DMS79 treated with DMSO at 0.1 percent for 48 hours (cell line): Measurements from ENCODE around the gene TKFC.

Experiments
- DNase-seq: peaks from one replicate; lab custom pipeline; 2025; lab: John Stamatoyannopoulos, UW

Gene TKFC

DNA sequence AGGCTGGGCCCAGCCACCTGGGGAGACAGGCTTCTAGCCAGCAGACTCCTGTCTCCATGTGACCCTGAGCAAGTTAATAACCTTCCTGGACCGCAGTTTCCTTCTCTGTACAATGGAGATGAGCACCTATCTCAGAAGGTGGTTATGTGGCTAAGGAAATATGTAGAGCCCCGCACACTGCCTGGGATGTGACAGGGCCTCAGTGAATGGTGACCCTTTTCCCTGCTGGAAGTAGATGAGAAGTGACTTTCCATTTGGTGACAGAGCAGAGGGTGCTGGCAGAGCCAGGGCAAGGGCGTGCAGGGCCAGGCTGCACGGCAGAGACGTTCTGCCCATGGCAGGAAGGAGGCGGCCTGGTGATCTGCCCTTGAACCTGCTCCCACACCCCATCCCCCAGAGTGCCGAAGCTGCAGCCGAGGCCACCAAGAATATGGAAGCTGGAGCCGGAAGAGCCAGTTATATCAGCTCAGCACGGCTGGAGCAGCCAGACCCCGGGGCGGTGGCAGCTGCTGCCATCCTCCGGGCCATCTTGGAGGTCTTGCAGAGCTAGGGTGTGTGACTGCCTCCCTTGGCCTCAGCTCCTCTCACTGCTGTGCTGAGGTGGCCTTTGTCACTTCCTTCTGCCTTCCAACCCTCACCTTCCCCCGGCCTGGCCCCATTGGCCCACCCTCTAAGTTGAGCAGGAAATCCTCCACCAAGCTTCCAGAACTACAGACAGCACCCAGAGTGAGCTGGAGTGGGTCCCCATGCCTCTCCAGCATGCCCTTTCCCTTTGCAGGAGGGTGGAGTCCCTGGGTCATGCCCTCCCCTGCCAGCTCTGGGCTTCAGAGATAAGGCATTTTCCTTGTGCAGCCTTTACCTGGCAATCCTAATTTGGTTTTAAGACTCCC lies 13.2 kb downstream of the TKFC start:
- DNase-seq: no peak

DNA sequence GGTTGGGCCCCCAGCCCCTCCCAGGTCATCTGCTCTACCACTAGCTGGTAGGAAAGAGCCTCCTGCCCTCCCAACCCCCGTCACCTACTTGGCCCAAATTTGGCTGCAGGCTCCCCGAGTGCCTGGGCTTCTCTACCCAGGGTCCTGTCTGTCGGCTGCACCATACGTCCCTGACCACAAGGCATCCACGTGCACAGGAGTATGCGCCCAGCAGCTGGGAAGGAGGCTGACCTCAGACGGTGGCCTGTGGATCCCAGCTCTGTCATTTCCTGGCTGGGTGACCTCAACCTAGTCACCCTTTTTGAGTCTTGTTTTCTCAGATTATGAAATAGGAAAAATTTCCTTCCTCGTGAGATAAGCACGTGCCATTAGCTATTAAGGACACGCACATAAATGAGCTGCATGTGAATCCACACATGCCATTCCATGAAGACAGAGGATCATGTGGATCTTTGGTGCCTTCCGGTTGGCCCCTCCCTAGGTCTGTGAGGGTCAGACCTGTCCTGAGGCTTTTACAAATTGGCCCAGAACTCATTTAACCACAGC lies 15.0 kb downstream of the TKFC start:
- no peak for DNase-seq

DNA sequence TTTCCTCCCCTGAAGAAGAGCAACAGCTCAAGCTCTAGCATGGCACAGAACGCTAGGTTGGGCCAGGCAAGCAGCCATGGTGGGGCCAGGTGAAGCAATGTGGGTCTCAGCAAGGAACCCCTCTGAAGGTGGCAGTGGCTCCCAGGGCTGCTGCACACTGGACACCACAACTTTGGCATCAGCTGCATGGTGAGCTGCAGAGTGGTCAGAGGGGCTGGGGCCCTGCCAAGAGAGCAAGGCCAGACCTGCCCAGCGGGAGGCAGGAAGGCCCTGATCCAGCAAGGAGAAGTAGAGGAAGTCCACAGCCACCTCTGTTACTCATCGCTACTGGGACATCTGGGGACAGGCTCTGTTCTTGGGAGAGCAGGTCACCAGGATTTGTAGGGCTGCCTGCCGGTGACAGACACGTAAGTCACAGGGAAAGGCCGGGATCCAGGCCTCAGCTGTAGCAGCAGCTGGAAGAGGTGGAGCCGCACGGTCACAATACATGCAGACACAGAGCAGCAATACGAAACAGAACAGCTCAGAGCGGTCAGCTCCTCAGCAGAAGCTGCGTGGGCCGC lies 16.2 kb downstream of the TKFC start:
- no peak for DNase-seq

DNA sequence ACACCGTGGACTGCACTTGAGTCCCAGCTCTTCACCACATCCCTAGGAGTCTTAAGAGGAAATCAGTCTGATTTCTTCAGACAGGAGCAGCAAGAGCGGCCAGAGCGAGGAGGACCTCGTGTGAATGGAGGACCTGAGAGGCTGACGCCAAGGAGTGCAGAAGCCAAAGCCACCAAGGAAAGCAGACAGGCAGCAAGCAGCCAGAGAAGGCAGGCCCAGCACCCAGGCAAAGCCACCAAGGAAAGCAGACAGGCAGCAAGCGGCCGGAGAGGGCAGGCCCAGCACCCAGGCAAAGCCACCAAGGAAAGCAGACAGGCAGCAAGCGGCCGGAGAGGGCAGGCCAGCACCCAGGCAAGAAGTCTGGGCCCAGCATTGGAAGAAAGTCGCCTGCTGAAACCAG lies 16.9 kb downstream of the TKFC start:
- DNase-seq: no peak

DNA sequence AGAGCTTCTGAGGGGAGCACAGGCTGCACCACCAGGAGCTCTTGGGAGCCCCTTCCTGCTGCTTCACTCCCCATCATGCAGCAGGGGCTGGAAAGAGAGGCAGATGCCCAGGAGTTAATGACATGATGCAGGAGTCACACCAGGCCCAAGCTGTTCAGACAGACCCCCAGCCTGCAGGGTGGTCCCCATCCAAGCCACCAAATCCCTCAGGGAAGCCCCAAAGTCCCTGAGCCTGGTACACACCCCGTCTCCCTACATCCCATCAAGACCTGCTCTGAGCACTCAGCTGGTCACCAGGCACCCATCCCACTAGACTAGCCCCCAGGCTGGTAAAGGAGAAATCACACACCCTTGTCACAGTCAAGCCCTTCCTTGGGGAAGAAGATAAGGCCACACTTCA lies 17.3 kb downstream of the TKFC start:
- no peak for DNase-seq

DNA sequence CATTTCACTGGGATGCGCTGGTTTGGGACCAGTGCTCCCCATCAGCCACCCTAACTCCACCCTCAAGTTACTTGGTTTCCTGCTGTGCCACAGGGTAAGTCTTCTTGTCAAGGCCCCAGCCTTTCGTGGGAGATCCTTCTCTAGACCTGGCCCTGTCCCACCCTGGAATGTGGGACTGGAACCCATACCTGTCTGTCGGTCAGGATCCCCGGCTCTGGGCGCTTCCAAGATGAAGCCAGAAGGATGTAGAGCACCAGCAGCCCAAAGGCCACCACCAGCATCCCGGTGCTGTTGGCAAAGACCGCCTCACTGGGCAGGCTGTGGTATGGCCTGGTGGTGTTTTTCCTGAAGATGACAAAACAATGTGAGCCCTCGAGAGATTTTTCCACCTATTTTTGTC lies 17.8 kb downstream of the TKFC start:
- DNase-seq: no peak

DNA sequence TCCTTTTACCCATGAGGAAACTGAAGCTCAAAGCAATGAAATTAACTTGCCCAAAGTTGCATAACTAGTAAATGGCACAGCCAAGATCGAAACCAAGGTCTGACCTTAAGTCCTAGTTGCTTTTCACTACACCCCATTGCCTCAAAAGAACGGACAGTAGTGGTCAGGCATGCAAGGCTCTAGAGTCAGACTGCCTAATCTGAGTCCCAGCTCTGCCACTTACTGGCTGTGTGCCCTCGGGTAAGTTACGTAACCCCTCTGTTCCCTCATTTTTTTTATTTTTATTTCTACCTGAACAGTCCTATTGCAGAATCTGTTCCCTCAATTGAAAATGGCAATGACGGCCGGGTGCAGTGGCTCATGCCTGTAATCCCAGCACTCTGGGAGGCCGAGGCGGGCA lies 19.0 kb downstream of the TKFC start:
- no peak for DNase-seq

DNA sequence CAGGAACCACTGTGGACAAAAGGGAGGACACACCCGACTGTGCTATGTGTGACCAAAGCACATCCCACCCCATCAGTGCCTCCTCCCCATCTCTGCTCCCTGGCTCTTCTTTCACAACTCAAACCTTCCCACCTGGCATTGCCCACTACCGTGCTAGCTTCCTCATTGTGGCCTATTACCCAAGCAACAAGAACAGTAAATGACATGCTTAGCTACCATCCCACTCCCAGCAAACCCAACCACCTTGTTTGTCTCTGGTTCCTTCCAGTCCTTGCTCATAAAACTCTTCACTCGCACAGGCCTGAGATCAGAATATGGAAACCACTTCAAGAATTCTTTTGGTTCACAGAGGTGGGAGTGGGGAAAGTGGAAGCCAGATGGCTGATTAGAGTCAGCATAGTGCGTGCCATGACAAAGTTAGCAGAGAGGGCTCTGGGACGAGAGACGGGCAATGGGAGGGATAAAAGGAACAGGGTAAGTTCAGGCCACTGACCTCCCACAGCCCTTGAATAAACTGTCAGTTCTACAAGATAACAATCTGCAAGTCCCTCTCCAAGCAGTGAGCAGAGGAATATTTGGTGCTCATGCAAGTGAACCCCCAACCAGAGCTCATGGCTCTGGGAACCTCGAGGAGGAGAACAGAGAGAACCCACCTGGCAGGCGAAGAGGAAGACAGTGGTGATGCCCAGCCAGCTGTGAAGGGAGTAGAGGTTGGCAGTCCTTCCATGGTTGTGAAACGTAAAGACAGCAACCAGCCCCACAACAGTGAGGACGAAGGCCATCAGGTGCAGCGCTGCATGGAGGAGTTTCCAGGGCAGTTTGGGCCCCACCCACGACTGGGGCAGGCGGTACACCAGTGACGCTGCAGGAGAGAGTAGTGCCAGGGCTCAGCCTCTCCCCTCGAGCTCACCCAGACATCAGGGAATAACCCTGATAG lies 20.4 kb downstream of the TKFC start:
- DNase-seq: no peak

DNA sequence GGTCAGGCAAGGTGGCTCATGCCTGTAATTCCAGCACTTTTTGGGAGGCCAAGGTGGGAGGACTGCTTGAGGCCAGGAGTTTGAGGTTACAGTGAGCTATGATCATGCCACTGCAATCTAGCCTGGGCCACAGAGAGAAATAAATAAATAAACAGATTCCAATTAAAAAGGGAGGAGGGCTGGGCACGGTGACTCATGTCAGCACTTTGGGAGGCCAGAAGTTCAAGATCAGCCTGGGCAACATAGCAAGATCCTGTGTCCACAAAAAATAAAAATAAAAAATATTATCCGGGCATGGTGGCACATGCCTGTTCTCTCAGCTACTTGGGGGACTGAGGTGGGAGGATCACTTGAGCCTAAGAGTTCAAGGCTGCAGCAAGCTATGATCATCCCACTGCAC lies 21.2 kb downstream of the TKFC start:
- no peak for DNase-seq

DNA sequence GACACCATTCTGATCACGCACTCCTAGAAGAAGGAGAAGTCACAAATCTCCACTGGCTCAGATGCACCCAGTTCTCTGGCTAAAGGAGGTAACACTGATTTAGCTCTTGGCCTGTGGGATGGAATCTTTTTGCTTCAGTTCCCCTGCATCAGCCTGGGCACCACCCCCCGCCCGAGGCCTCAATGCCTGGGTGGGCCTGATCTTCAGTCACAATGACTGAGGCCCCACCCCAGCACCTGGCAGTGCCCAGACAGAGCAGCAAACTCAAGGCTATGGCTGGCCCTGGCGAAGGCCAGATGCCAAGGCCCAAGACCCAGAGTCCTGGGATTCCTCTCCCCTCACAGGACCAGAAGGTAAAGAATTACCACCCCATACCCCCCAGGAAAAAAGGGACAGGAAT lies 23.7 kb downstream of the TKFC start:
- DNase-seq: no peak

DNA sequence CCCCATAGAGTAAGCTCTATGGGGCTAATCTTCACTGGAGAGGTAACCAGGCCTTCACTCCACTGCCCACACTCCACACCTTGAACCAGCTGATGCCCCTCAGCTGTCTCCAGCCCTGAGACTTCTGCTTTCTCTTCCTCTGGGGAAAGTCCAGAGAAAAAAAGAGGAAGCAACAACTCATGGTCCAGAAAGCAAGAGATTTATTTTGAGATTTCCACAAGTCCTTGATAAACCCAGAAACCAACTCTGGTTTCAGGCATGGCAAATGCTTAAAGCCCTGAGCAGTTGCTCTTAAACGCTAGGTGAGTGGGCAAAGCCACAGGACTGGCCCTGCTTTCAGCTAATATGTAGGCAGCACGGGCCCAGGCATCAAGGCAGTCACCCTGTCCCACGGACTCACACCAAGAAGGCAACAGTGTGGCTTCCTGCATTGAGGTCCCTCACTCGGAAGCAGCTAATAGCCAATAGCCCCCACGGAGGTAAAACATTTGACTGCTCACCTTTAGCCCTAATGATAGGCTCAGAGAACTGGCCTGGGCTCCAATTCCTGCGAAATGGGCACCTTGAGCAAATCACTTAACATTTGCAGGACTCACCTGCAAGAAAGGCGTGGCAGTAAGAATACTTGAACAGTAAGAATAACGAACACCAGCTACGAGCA lies 24.3 kb downstream of the TKFC start:
- no peak for DNase-seq

DNA sequence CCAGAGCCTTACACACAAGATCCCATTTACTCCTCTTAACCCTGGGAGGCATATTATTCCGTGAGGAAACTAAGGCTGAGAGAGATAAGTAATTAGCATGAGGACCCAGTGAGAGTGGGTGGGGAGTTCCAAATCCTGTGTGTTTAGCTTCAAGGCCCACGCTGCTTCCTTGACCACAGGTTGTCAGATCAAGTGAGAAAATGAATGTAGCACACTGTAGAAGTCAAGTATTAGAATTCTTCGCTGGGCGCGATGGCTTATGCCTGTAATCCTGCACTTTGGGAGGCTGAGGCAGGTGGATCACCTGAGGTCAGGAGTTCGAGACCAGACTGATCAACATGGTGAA lies 24.8 kb downstream of the TKFC start:
- no peak for DNase-seq

DNA sequence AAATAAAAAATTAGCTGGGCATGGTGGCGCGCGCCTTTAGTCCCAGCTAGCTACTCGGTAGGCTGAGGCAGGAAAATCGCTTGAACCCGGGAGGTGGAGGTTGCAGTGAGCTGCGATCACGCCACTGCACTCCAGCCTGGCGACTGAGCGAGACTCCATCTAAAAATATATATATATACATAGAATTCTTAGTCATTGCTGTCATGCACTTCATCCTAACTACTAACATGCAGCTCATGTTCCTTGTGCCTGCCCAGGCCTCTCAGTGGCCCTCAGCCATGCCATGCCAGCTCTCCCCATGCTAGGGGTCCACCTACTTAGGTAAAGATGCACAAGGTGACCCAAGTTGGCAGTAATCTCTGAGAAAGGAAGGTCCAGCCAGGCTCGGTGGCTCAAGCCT lies 25.5 kb downstream of the TKFC start:
- DNase-seq: no peak

DNA sequence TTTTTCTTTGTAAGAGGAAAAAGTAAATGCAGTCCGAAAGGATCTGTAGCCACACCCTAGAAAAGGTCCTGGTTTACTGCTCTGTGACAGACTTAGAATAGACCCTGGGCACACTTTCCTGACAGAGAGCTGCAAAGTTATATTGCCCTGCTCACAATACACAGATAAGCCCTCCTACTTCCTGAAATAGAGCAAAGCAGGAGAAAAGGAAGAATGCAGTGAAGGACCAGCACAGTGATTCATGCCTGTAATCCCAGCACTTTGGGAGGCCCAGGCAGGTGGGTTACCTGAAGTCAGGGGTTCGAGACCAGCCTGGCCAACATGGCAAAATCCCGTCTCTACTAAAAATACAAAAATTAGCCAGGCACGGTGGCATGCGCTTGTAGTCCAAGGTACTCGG lies 26.5 kb downstream of the TKFC start:
- DNase-seq: no peak

DNA sequence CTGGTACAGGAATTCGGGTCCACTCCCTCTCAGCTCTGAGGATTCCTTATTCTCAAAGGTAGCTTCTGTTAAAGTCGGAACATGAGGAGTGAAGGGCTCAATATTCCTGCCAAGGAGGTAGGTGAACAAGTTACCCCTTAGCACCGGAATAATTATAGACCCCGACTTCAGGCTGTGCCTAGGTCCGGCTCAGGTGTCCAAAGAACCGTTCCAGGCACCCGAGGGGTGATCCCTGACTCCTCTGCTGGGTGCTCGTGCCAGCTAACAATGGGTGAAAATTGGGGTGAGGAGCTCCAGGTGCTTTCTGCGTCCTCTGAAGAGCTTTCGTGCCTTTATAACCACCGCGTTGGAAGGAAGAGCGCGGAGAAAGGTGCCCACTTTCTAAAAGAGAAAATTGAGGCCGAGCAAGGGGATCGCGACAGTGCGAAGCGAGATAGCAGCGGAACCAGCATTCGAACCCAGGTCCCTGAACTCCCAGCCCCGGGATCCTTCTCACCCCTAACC lies 28.3 kb downstream of the TKFC start:
- peak; percentile 40 for DNase-seq

DNA sequence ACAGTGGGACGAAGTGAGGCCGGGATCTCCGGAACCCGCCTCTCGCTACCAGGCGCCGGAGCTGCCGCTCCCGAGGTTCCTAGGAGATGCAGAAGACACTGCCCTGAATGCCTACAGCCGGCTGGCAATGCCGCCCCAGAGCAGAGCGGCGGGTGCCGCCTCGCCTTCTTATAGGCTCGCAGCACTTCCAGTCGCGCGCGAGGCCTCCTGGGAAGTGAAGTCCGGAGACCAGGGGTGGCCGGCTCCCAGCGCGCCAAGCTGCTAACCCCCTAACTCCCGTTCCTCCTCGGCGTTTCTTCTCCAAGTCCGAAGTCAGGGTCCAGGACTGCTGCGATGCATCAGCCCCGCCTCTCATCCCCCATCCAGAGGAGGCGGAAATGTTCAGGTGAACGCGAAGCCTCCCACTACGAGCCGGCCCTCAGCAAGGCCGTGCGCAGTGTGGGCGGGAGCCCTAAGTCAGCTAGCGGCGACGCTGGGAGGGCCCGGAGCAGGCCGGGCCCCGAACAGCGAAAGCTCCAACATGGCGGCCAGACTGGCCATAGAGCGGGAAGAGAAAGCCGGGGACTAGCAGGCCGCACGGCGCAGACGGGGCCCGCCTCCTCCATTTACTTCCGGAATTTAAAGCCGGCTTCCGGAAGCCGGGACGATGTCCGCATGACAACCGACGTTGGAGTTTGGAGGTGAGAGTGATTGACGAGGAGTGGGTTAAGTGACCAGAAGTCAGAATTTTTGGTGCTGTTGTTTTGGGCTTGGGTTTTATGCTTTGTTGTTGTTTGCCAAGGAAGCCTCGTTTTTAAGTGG lies 28.9 kb downstream of the TKFC start, which contains the start of the genes CYB561A3 and TMEM138:
Gene CYB561A3, minus strand, starts transcription at position 142 of the 801 bp plus-strand sequence. CDS start 5,169 bp downstream, outside the sequence.
Gene TMEM138, plus strand, starts transcription at position 634 of the 801 bp plus-strand sequence. CDS start 2,017 bp downstream, outside the sequence.
- DNase-seq: peak; percentile 94

DNA sequence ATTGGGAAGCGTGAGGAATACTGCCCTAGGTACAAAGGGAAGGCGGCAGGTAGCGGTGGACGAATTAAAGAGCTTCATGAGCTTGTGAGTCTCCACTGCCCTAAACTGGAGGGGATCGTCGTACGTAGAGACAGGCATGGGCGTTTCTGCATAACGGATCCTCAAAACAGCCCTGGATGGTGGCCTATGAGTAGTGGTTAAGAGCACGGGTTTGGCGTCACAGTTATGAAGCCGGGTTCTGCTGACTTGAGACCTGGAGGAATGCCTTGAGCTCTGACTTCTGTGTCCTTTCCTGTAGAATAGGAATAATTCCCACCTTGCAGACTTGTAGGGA lies 29.5 kb downstream of the TKFC start:
- DNase-seq: no peak

DNA sequence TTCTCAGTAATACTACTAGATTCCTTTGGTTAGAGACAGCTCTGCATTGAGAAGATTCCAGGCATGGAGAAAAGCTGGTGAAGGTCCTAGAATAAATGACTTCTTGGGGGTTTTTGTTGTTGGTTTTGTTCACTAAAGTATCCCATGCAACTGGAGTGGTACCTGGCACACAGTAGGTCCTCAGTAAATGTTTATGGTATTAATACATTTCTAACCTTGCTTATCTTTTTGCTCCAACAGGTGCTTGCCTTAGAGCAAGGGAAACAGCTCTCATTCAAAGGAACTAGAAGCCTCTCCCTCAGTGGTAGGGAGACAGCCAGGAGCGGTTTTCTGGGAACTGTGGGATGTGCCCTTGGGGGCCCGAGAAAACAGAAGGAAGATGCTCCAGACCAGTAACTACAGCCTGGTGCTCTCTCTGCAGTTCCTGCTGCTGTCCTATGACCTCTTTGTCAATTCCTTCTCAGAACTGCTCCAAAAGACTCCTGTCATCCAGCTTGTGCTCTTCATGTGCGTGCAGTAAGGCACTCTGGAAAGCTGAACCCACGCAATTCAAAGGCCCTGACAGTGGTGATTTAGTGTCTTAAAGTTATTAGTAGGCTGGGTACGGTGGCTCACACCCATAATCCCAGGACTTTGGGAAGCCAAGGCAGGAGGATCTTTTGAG lies 31.1 kb downstream of the TKFC start:
- DNase-seq: no peak

DNA sequence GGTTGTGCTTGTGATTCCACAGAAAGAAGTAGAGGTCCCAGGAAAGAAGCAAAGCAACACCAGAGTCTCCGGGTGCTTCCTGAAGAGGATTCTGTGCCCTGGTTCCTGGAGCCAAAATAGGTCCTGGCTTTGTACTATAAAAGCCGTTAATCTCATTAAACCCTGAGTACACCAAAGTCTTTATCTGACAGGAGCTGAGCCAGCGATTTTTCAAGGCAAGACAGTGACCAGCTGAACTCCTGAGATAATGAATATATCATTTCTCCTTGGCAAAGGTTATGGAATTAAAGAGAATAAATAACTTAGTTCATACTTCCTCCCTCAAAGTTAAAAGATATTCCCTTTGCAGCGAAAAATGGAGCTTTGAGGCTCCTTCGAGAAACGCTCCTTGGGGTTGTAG lies 34.4 kb downstream of the TKFC start:
- DNase-seq: no peak

DNA sequence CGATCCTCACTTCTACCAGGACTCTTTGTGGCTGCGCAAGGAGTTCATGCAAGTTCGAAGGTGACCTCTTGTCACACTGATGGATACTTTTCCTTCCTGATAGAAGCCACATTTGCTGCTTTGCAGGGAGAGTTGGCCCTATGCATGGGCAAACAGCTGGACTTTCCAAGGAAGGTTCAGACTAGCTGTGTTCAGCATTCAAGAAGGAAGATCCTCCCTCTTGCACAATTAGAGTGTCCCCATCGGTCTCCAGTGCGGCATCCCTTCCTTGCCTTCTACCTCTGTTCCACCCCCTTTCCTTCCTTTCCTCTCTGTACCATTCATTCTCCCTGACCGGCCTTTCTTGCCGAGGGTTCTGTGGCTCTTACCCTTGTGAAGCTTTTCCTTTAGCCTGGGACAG lies 35.6 kb downstream of the TKFC start:
- DNase-seq: no peak
